ENCODE measurements around the gene DUSP6. TPM values are rescaled to one million over a fixed set of nuclear protein-coding genes. Genes with fewer than 3 reads are reported as not detected.

Gene DUSP6
- total RNA-seq, 1 donor from 2014 or later: 370 TPM

DNA sequence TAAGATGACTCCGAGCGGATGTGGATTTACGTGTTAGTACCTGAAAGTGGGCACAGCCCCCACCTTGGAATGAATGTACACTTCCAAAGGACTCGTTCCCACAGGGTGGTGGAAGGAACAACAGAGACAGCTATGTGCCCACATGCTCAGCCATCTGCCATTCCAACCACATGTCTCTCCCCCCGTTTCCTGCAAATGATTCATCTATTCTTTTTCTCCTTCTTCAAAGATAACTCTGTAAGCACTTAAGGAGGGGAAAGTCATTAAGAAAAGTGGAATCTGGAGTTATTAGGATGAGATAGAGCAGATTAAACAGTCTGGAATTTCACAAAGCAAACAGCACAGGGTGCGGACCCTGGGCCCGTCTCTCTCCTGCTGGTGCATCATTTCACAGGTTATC lies 18.5 kb upstream of the DUSP6 start:
- DNase-seq (ENCODE audit: low spot score in 2 of 2): no peak
- no peaks in the 10 kb centered on the region for H3K27me3 ChIP-seq
- TF ChIP-seq, protein P1, sequence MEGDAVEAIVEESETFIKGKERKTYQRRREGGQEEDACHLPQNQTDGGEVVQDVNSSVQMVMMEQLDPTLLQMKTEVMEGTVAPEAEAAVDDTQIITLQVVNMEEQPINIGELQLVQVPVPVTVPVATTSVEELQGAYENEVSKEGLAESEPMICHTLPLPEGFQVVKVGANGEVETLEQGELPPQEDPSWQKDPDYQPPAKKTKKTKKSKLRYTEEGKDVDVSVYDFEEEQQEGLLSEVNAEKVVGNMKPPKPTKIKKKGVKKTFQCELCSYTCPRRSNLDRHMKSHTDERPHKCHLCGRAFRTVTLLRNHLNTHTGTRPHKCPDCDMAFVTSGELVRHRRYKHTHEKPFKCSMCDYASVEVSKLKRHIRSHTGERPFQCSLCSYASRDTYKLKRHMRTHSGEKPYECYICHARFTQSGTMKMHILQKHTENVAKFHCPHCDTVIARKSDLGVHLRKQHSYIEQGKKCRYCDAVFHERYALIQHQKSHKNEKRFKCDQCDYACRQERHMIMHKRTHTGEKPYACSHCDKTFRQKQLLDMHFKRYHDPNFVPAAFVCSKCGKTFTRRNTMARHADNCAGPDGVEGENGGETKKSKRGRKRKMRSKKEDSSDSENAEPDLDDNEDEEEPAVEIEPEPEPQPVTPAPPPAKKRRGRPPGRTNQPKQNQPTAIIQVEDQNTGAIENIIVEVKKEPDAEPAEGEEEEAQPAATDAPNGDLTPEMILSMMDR (IDR thresholded peaks at IDR 0.05): no peak
- peaks cover 5 to 20% of the 10 kb centered on the region in 2 donors for H3K4me1 ChIP-seq
- no peaks in the 10 kb centered on the region for H3K36me3 ChIP-seq
- no peak overlapping the region for H3K4me3 ChIP-seq
- H3K9me3 ChIP-seq: no peaks in the 10 kb centered on the region
- intact Hi-C loops (cut with DNase I): no loop called here
- no peak overlapping the region for H3K27ac ChIP-seq

DNA sequence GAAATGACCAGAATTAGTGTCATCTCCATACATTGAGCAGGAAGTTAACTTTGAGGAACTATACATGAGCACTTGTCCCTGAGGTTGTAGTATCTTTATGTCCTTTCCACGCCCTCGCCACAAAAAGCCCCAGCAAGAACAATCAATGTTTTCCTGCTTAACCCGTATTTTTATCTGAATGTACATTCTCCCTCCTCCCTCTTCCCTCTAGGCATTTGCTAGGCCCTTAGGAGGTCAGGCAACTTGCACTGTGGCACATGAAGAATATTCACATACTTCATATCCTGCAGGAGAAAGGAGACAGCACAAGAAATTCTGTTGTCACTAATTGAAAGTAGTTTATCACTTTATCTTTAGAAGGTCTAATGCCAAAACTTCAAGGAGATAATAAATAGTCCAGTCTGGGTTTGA lies 18.1 kb upstream of the DUSP6 start:
- H3K27me3 ChIP-seq: no peaks in the 10 kb centered on the region
- intact Hi-C loops (cut with DNase I): no loop called here
- no peak for DNase-seq (ENCODE audit: low spot score in 2 of 2)
- H3K9me3 ChIP-seq: no peaks in the 10 kb centered on the region
- H3K4me1 ChIP-seq: peaks cover 5 to 20% of the 10 kb centered on the region in 2 donors
- H3K4me3 ChIP-seq: no peak overlapping the region
- no peaks in the 10 kb centered on the region for H3K36me3 ChIP-seq
- no peak overlapping the region for H3K27ac ChIP-seq
- TF ChIP-seq, protein P1 (IDR thresholded peaks at IDR 0.05): no peak

DNA sequence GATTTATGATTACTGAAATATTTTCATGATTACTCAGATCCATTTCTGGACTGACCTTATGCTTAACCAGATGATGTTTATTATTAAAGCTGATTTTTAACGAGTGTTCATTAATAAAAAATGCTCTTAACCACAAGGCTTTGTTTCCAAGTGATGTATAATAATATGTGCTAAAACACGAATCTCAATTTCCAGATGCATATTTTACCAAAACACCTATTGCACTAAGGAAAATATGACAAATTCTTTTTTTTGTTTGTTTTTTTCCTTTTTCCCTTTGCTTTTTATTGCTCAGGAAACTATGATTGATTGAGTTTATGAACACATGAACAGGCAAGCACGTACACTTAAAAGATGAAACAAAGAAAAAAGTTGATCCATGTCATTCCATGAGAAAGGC lies 16.9 kb upstream of the DUSP6 start:
- Histone ChIP-seq H3K4me3 (no peak overlapping the region), H3K27me3 (no peaks in the 10 kb centered on the region), H3K4me1 (peaks cover 5 to 16% of the 10 kb centered on the region in 2 donors), H3K27ac (no peak overlapping the region), H3K9me3 (no peaks in the 10 kb centered on the region), H3K36me3 (no peaks in the 10 kb centered on the region)
- intact Hi-C loops (cut with DNase I): no loop called here
- TF ChIP-seq, protein P1 (IDR thresholded peaks at IDR 0.05): no peak
- DNase-seq (ENCODE audit: low spot score in 2 of 2): no peak

DNA sequence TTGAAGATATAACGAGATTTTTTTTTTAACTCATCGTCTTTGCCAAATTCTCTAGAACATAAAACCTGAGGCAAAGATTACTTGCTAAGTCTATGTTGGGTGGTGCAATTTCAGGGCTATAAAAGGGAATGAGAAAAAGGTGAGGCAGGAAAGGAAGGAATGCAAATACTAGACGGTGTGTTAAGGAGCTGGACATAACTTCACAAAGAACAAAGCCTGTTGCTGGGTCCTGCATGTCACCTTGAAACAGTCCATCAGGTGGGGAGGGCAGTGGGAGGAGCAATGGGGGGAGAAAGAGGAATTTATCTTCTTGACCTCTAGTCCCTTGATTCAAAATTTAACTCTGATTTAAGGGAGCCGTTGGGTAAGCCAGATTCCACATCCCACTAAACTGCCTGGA lies 16.1 kb upstream of the DUSP6 start:
- Histone ChIP-seq H3K36me3 (no peaks in the 10 kb centered on the region), H3K27ac (no peak overlapping the region), H3K27me3 (no peaks in the 10 kb centered on the region), H3K4me3 (no peak overlapping the region), H3K9me3 (no peaks in the 10 kb centered on the region), H3K4me1 (peaks cover 5 to 14% of the 10 kb centered on the region in 2 donors)
- DNase-seq (ENCODE audit: low spot score in 2 of 2): no peak
- TF ChIP-seq, protein P1 (IDR thresholded peaks at IDR 0.05): no peak
- intact Hi-C loops (cut with DNase I): no loop called here

DNA sequence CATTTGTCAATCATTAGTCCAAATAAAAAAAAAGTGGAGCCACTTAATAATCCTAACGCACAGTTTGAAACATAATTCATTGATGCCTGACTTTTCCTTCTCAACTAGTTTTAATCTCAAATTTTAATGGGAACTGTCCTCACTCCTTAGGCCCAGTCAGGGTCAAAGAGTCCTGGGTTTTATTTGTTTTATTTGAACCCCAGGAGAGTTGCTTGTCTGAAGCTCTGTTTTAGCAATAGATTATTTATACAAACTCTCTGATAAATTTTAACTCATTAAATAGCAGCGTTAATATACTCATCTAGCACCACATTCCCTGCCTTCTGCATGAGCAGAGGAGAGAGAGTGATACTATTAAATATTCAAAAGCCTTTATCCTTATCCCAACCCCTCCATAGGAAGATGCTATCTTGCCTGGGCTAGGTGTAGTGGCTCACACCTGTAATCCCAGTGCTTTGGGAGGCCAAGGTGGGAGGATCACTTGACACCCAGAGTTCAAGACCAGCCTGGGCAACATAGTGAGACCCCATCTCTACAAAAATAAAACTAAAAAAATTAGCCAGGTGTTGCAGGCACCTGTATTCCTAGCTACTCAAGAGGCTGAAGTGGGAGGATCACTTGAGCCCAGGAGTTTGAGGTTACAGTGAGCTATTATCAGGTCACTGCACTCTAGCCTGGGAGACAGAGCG lies 14.5 kb upstream of the DUSP6 start:
- intact Hi-C loops (cut with DNase I): no loop called here
- TF ChIP-seq, protein P1 (IDR thresholded peaks at IDR 0.05): no peak
- Histone ChIP-seq H3K4me3 (no peak overlapping the region), H3K4me1 (peaks cover 0 to 4% of the 10 kb centered on the region in 2 donors), H3K36me3 (peaks cover 0 to 6% of the 10 kb centered on the region in 2 donors), H3K27ac (no peak overlapping the region), H3K9me3 (no peaks in the 10 kb centered on the region), H3K27me3 (no peaks in the 10 kb centered on the region)
- no peak for DNase-seq (ENCODE audit: low spot score in 2 of 2)
